CD14-positive monocyte (primary cell): ENCODE data around the gene EMC10. TPM values are rescaled to one million over a fixed set of nuclear protein-coding genes. Genes with fewer than 3 reads are reported as not detected.

Source experiments
- DNase-seq, 3 donors: peaks; one replicate each; pipeline ENCODE4 v3.0.0-alpha.2; 2011 to 2022
- H2AFZ ChIP-seq: 2 replicates; pipeline ENCODE4 v1.6.0; 2012; ENCODE audit warnings: mild to moderate bottlenecking, low read depth, low read length, inconsistent platforms; ENCODE audit not compliant: insufficient read depth, poor library complexity, severe bottlenecking
- H3K27ac ChIP-seq, 2 donors: 1 replicate in 1 of 2; 2 replicates in 1 of 2; pipeline ENCODE4 v1.5.1; 2012 to 2013; ENCODE audit warnings: low read length in 2 of 2, control low read depth in 1 of 2, inconsistent platforms in 1 of 2, low read depth in 1 of 2, mild to moderate bottlenecking in 1 of 2
- H3K27me3 ChIP-seq, 2 donors: one replicate each; pipeline versions ENCODE4 v1.6.0 to v1.6.1; 2011 to 2013; ENCODE audit warnings: low read length in 2 of 2; ENCODE audit not compliant: control insufficient read depth in 2 of 2, insufficient read depth in 2 of 2
- H3K36me3 ChIP-seq, 2 donors: replicated peaks in 1 of 2; 1 replicate in 1 of 2; 2 replicates in 1 of 2; pipeline versions ENCODE4 v1.5.1 to v1.6.1; 2012 to 2013; ENCODE audit warnings: low read length in 2 of 2, control low read depth in 1 of 2, inconsistent platforms in 1 of 2, mild to moderate bottlenecking in 1 of 2; ENCODE audit not compliant: insufficient read depth in 2 of 2, control insufficient read depth in 1 of 2
- H3K4me1 ChIP-seq, 2 donors: 1 replicate in 1 of 2; 2 replicates in 1 of 2; pipeline versions ENCODE4 v1.5.1 to v1.6.1; 2012 to 2013; ENCODE audit warnings: low read length in 2 of 2, control low read depth in 1 of 2, inconsistent platforms in 1 of 2, mild to moderate bottlenecking in 1 of 2, moderate library complexity in 1 of 2; ENCODE audit not compliant: insufficient read depth in 2 of 2, control insufficient read depth in 1 of 2
- H3K4me2 ChIP-seq: replicated peaks from 2 replicates; pipeline ENCODE3; 2012; ENCODE audit warnings: low read length, moderate library complexity, mild to moderate bottlenecking; ENCODE audit not compliant: poor library complexity, severe bottlenecking; ENCODE audit errors: extremely low read depth
- H3K4me3 ChIP-seq, 3 experiments: fragments of 200-600 bp in 1 of 3; sonication (generic) in 1 of 3; replicated peaks in 1 of 3; 1 replicate in 2 of 3; 2 replicates in 1 of 3; pipeline ENCODE4 v1.5.1; 2011 to 2013; ENCODE audit warnings: low read length in 3 of 3, mild to moderate bottlenecking in 3 of 3, control low read depth in 2 of 3, low read depth in 2 of 3, inconsistent platforms in 1 of 3, moderate library complexity in 1 of 3
- H3K79me2 ChIP-seq: 2 replicates; pipeline ENCODE4 v1.6.0; 2012; ENCODE audit warnings: mild to moderate bottlenecking, control low read depth, inconsistent platforms, low read length, moderate library complexity; ENCODE audit not compliant: insufficient read depth
- H3K9ac ChIP-seq: 2 replicates; pipeline ENCODE4 v1.6.0; 2017; ENCODE audit warnings: low read length, mild to moderate bottlenecking; ENCODE audit not compliant: insufficient read depth, poor library complexity, severe bottlenecking
- H3K9me3 ChIP-seq, 2 donors: replicated peaks in 1 of 2; 1 replicate in 1 of 2; 2 replicates in 1 of 2; pipeline versions ENCODE4 v1.5.1 to v1.6.1; 2012 to 2013; ENCODE audit warnings: low read length in 2 of 2, control low read depth in 1 of 2; ENCODE audit not compliant: control insufficient read depth in 1 of 2, insufficient read depth in 1 of 2
- H4K20me1 ChIP-seq: 2 replicates; pipeline ENCODE4 v1.6.0; 2012; ENCODE audit warnings: mild to moderate bottlenecking, low read length, control low read depth, moderate library complexity; ENCODE audit not compliant: insufficient read depth
- H3K27ac Mint-ChIP-seq, 7 donors: one replicate each; pipeline ENCODE4 v1.8.0; 2020; ENCODE audit warnings: mild to moderate bottlenecking in 7 of 7, mixed read lengths in 7 of 7, moderate library complexity in 6 of 7, inconsistent platforms in 2 of 7
- H3K27me3 Mint-ChIP-seq, 3 donors: one replicate each; pipeline ENCODE4 v1.8.0; 2021 to 2022; ENCODE audit warnings: low read depth in 3 of 3, mild to moderate bottlenecking in 3 of 3, mixed read lengths in 3 of 3, moderate library complexity in 3 of 3, inconsistent platforms in 1 of 3
- H3K36me3 Mint-ChIP-seq, 2 donors: one replicate each; pipeline ENCODE4 v1.8.0; 2020; ENCODE audit warnings: mixed read lengths in 2 of 2, inconsistent platforms in 1 of 2, mild to moderate bottlenecking in 1 of 2
- H3K4me1 Mint-ChIP-seq: one replicate; pipeline ENCODE4 v1.8.0; 2020; ENCODE audit warnings: mild to moderate bottlenecking, mixed read lengths
- H3K4me3 Mint-ChIP-seq, 2 donors: one replicate each; pipeline ENCODE4 v1.8.0; 2020; ENCODE audit warnings: mild to moderate bottlenecking in 2 of 2, mixed read lengths in 2 of 2, moderate library complexity in 1 of 2
- H3K9me3 Mint-ChIP-seq, 7 donors: one replicate each; pipeline ENCODE4 v1.8.0; 2020 to 2022; ENCODE audit warnings: mixed read lengths in 7 of 7, mild to moderate bottlenecking in 6 of 7, moderate library complexity in 6 of 7, inconsistent platforms in 2 of 7
- CTCF ChIP-seq: fragments of 200-600 bp; IDR thresholded peaks from one replicate; pipeline ENCODE4 v1.8.0; 2022; ENCODE audit warnings: antibody characterized with exemption, mild to moderate bottlenecking
- WGBS: methylation state at CpG from one replicate; pipeline ENCODE4 v1.1.5; 2013; ENCODE audit warnings: missing lambda C conversion rate; ENCODE audit not compliant: insufficient coverage; 5-methylcytosine and 5-hydroxymethylcytosine counted together
- intact Hi-C, 2 donors: fragments of 100-400 bp; cut with micrococcal nuclease; formaldehyde crosslinking; loops; one replicate each; pipeline versions ENCODE4 v1.15.0 to v1.15.1; 2023
- polyA plus RNA-seq, 3 donors: library from polyadenylated mRNA; depleted of rRNA in 1 of 3; unstranded in 2 of 3; stranded (reverse) in 1 of 3; fragments of 300-500 nt in 2 of 3; fragments of >200 nt in 1 of 3; fragmentation: Illumina TruSeq in 2 of 3; gene quantifications; 1 replicate in 2 of 3; 2 replicates in 1 of 3; pipeline ENCODE4 v1.2.3, GENCODE V29; 2012 to 2021

Gene EMC10
- polyA plus RNA-seq, 3 donors, result 8.5 to 50.4 (median 9.3) TPM

- Histone ChIP-seq H3K27me3 (peaks cover 0 to 6% of the 10 kb centered on the region in 2 donors), H3K79me2 (no peaks in the 10 kb centered on the region), H3K27ac (no peak overlapping the region), H3K4me1 (peaks cover 3 to 4% of the 10 kb centered on the region in 2 donors), H3K9ac (no peak overlapping the region), H3K4me2 (no peak overlapping the region), H3K4me3 (no peak overlapping the region), H3K36me3 (no peaks in the 10 kb centered on the region), H3K9me3 (no peaks in the 10 kb centered on the region), H2AFZ (no peak overlapping the region), H4K20me1 (no peaks in the 10 kb centered on the region)
- Mint-ChIP-seq H3K4me1 (peaks cover 4% of the 10 kb centered on the region), H3K36me3 (no peaks in the 10 kb centered on the region), H3K4me3 (no peak overlapping the region), H3K9me3 (peaks cover 0 to 8% (median 6%) of the 10 kb centered on the region in 7 donors), H3K27me3 (peaks cover 18 to 40% (median 24%) of the 10 kb centered on the region in 3 donors), H3K27ac (no peak overlapping the region)
- 77% methylated on average over 3 of the region's 12 CpGs for WGBS
- no peak for DNase-seq
- no peak for TF ChIP-seq CTCF
- intact Hi-C loops, result no loop called here
Measured at GRCh38 chr19:50516456-50516855, 40.1 kb downstream of the EMC10 start.

- peaks cover 0 to 8% (median 6%) of the 10 kb centered on the region in 7 donors for H3K9me3 Mint-ChIP-seq
- Histone ChIP-seq H2AFZ (no peak overlapping the region), H3K9me3 (no peaks in the 10 kb centered on the region), H3K4me2 (no peak overlapping the region), H3K36me3 (no peaks in the 10 kb centered on the region), H4K20me1 (no peaks in the 10 kb centered on the region), H3K27me3 (peaks cover 0 to 6% of the 10 kb centered on the region in 2 donors), H3K4me1 (no peaks in the 10 kb centered on the region), H3K9ac (no peak overlapping the region), H3K79me2 (no peaks in the 10 kb centered on the region), H3K27ac (no peak overlapping the region), H3K4me3 (no peak overlapping the region)
- DNase-seq, result no peak
- H3K27ac Mint-ChIP-seq, result no peak overlapping the region
- H3K4me3 Mint-ChIP-seq, result no peak overlapping the region
- H3K4me1 Mint-ChIP-seq, result no peaks in the 10 kb centered on the region
- 83% methylated on average over 30 of the region's 53 CpGs for WGBS
- H3K27me3 Mint-ChIP-seq, result peaks cover 18 to 40% (median 24%) of the 10 kb centered on the region in 3 donors
- TF ChIP-seq CTCF, result no peak
- no peaks in the 10 kb centered on the region for H3K36me3 Mint-ChIP-seq
- intact Hi-C loops, result no loop called here
Measured at GRCh38 chr19:50516964-50517703, 40.8 kb downstream of the EMC10 start.
